Trophoblast cell (in vitro differentiated cells and primary cell): ENCODE measurements around the gene GARIN5A.
"Not testable (repeated sequence)": the region's sequence is repeated elsewhere in the genome, so short reads cannot be mapped to it uniquely, and the experiment has no call there.

Source experiments
- DNase-seq, 2 donors: peaks; one replicate each; pipeline ENCODE4 v3.0.0-alpha.2; 2016
- H2AFZ ChIP-seq: 2 replicates; pipeline ENCODE4 v1.6.1; 2013; ENCODE audit warnings: low read length, moderate library complexity, mild to moderate bottlenecking; ENCODE audit not compliant: insufficient read depth, poor library complexity
- H2AK5ac ChIP-seq: 2 replicates; pipeline ENCODE4 v1.6.1; 2013; ENCODE audit warnings: mild to moderate bottlenecking, low read length
- H2BK120ac ChIP-seq: 2 replicates; pipeline ENCODE4 v1.6.1; 2013; ENCODE audit warnings: low read length, mild to moderate bottlenecking, moderate library complexity; ENCODE audit not compliant: insufficient read depth, poor library complexity
- H2BK12ac ChIP-seq: 2 replicates; pipeline ENCODE4 v1.6.1; 2013; ENCODE audit warnings: mild to moderate bottlenecking, low read length, moderate library complexity
- H2BK5ac ChIP-seq: 2 replicates; pipeline ENCODE4 v1.6.1; 2013; ENCODE audit warnings: low read length, low read depth, moderate library complexity, mild to moderate bottlenecking; ENCODE audit not compliant: poor library complexity
- H3K14ac ChIP-seq: 2 replicates; pipeline ENCODE4 v1.6.1; 2013; ENCODE audit warnings: mild to moderate bottlenecking, low read length
- H3K18ac ChIP-seq: 2 replicates; pipeline ENCODE4 v1.6.1; 2013; ENCODE audit warnings: mild to moderate bottlenecking, low read length
- H3K23ac ChIP-seq: 2 replicates; pipeline ENCODE4 v1.6.1; 2013; ENCODE audit warnings: low read length
- H3K27ac ChIP-seq: 2 replicates; pipeline ENCODE4 v1.5.1; 2013; ENCODE audit warnings: low read depth, mild to moderate bottlenecking, inconsistent platforms, low read length, moderate library complexity
- H3K27me3 ChIP-seq: 2 replicates; pipeline ENCODE4 v1.6.1; 2013; ENCODE audit warnings: inconsistent platforms, mild to moderate bottlenecking, low read length, moderate library complexity; ENCODE audit not compliant: insufficient read depth
- H3K36me3 ChIP-seq, 2 experiments: 1 replicate in 1 of 2; 2 replicates in 1 of 2; pipeline ENCODE4 v1.6.1; 2013; ENCODE audit warnings: low read length in 2 of 2, mild to moderate bottlenecking in 2 of 2, moderate library complexity in 1 of 2; ENCODE audit not compliant: insufficient read depth in 2 of 2, control insufficient read depth in 1 of 2
- H3K4ac ChIP-seq: 2 replicates; pipeline ENCODE4 v1.6.1; 2013; ENCODE audit warnings: low read depth, mild to moderate bottlenecking, low read length, moderate library complexity
- H3K4me1 ChIP-seq, 2 experiments: 1 replicate in 1 of 2; 2 replicates in 1 of 2; pipeline ENCODE4 v1.6.1; 2013; ENCODE audit warnings: low read length in 2 of 2, mild to moderate bottlenecking in 2 of 2, moderate library complexity in 1 of 2; ENCODE audit not compliant: insufficient read depth in 2 of 2, control insufficient read depth in 1 of 2
- H3K4me2 ChIP-seq: 2 replicates; pipeline ENCODE4 v1.6.1; 2013; ENCODE audit warnings: inconsistent platforms, mild to moderate bottlenecking, low read length, moderate library complexity
- H3K4me3 ChIP-seq: 2 replicates; pipeline ENCODE4 v1.5.1; 2013; ENCODE audit warnings: mild to moderate bottlenecking, low read depth, low read length, inconsistent platforms
- H3K79me1 ChIP-seq: one replicate; pipeline ENCODE4 v1.6.1; 2013; ENCODE audit warnings: low read length
- H3K79me2 ChIP-seq: 2 replicates; pipeline ENCODE4 v1.6.1; 2013; ENCODE audit warnings: low read length, mild to moderate bottlenecking; ENCODE audit not compliant: control insufficient read depth, insufficient read depth, poor library complexity
- H3K9ac ChIP-seq: 2 replicates; pipeline ENCODE4 v1.6.1; 2013; ENCODE audit warnings: mild to moderate bottlenecking, low read length
- H3K9me3 ChIP-seq: 2 replicates; pipeline ENCODE4 v1.6.1; 2013; ENCODE audit warnings: low read depth, mild to moderate bottlenecking, control low read depth, inconsistent platforms, low read length; ENCODE audit not compliant: insufficient read depth
- H4K12ac ChIP-seq: 2 replicates; pipeline ENCODE4 v1.6.1; 2013; ENCODE audit warnings: low read depth, mild to moderate bottlenecking, low read length, moderate library complexity
- H4K8ac ChIP-seq: 2 replicates; pipeline ENCODE4 v1.6.1; 2013; ENCODE audit warnings: low read depth, mild to moderate bottlenecking, low read length, moderate library complexity
- H4K91ac ChIP-seq: one replicate; pipeline ENCODE4 v1.6.1; 2013; ENCODE audit warnings: low read depth, mild to moderate bottlenecking, low read length, moderate library complexity
- WGBS: extraction: QIAGEN DNeasy Blood & Tissue Kit; methylation state at CpG from one replicate; pipeline ENCODE4 v1.1.7; 2013; ENCODE audit warnings: missing lambda C conversion rate; ENCODE audit not compliant: insufficient read length, insufficient coverage; ENCODE audit errors: extremely low coverage; 5-methylcytosine and 5-hydroxymethylcytosine counted together

Gene GARIN5A

GRCh38 chr19:50447053-50447452 lies 29.6 kb downstream of the GARIN5A start:
- Histone ChIP-seq H2BK120ac (no peak overlapping the region), H3K4ac (no peak overlapping the region), H4K8ac (no peak overlapping the region), H3K18ac (no peak overlapping the region), H3K36me3 (no peaks in the 10 kb centered on the region), H3K4me2 (no peak overlapping the region), H2BK12ac (no peak overlapping the region), H3K79me1 (no peaks in the 10 kb centered on the region), H2AFZ (no peak overlapping the region), H3K9me3 (peaks cover 9% of the 10 kb centered on the region), H3K4me1 (no peaks in the 10 kb centered on the region), H3K79me2 (no peaks in the 10 kb centered on the region), H2AK5ac (no peak overlapping the region), H3K27ac (no peak overlapping the region), H3K14ac (no peak overlapping the region), H3K4me3 (no peak overlapping the region), H3K9ac (no peak overlapping the region), H3K27me3 (no peaks in the 10 kb centered on the region), H3K23ac (no peak overlapping the region), H4K91ac (no peak overlapping the region), H2BK5ac (no peak overlapping the region), H4K12ac (no peak overlapping the region)
- WGBS, result no CpG with 5 or more reads among the region's 5 CpGs
- no peak for DNase-seq

GRCh38 chr19:50444059-50444458 lies 32.6 kb downstream of the GARIN5A start:
- Histone ChIP-seq H3K79me2 (no peaks in the 10 kb centered on the region), H3K4ac (no peak overlapping the region), H2BK12ac (no peak overlapping the region), H3K9me3 (peaks cover 7% of the 10 kb centered on the region), H3K23ac (no peak overlapping the region), H3K4me2 (no peak overlapping the region), H2BK5ac (no peak overlapping the region), H3K18ac (no peak overlapping the region), H3K27me3 (no peaks in the 10 kb centered on the region), H2AFZ (no peak overlapping the region), H4K8ac (no peak overlapping the region), H3K27ac (no peak overlapping the region), H2BK120ac (no peak overlapping the region), H4K91ac (no peak overlapping the region), H3K9ac (no peak overlapping the region), H4K12ac (no peak overlapping the region), H3K4me1 (no peaks in the 10 kb centered on the region), H3K36me3 (no peaks in the 10 kb centered on the region), H2AK5ac (no peak overlapping the region), H3K4me3 (no peak overlapping the region), H3K79me1 (no peaks in the 10 kb centered on the region), H3K14ac (no peak overlapping the region)
- DNase-seq, result no peak
- no CpG with 5 or more reads among the region's 1 CpG for WGBS

- H2BK5ac ChIP-seq, H3K27ac ChIP-seq, H3K4ac ChIP-seq, H4K91ac ChIP-seq, H3K4me3 ChIP-seq, H3K4me1 ChIP-seq, H3K9ac ChIP-seq, H2AK5ac ChIP-seq, H3K9me3 ChIP-seq, H3K36me3 ChIP-seq, H2AFZ ChIP-seq, H2BK12ac ChIP-seq, H4K8ac ChIP-seq, H3K79me2 ChIP-seq, H2BK120ac ChIP-seq, H3K27me3 ChIP-seq, H4K12ac ChIP-seq, H3K23ac ChIP-seq, H3K4me2 ChIP-seq, H3K79me1 ChIP-seq, H3K14ac ChIP-seq, DNase-seq, H3K18ac ChIP-seq: not testable (repeated sequence)
- WGBS, result 100% methylated on average over 1 of the region's 2 CpGs
These were observed 37.5 kb downstream of the GARIN5A start for GRCh38 chr19:50439130-50439529.

- Histone ChIP-seq H2BK120ac (no peak overlapping the region), H3K4ac (no peak overlapping the region), H3K14ac (no peak overlapping the region), H4K91ac (no peak overlapping the region), H3K18ac (no peak overlapping the region), H3K4me3 (no peak overlapping the region), H4K12ac (no peak overlapping the region), H2BK12ac (no peak overlapping the region), H4K8ac (no peak overlapping the region), H3K9ac (no peak overlapping the region), H3K27ac (no peak overlapping the region), H3K4me2 (no peak overlapping the region), H3K36me3 (no peaks in the 10 kb centered on the region), H3K27me3 (no peaks in the 10 kb centered on the region), H2AK5ac (no peak overlapping the region), H3K79me2 (no peaks in the 10 kb centered on the region), H2BK5ac (no peak overlapping the region), H3K9me3 (no peaks in the 10 kb centered on the region), H3K23ac (no peak overlapping the region), H3K4me1 (no peaks in the 10 kb centered on the region), H2AFZ (no peak overlapping the region), H3K79me1 (no peaks in the 10 kb centered on the region)
- DNase-seq, result no peak
- WGBS, result 100% methylated on average over 2 of the region's 5 CpGs
These were observed 38.7 kb downstream of the GARIN5A start for GRCh38 chr19:50437862-50438449.
